Tibial nerve (tissue), 3 donors: ENCODE results near the gene SMAD2.

Experiments
- CTCF ChIP-seq, 5 experiments: fragments of 200-600 bp in 3 of 5; fragments of 450-650 bp in 2 of 5; sonication (generic) in 3 of 5; IDR thresholded peaks; one replicate each; pipeline ENCODE4 v1.5.1; 2016 to 2019; ENCODE audit warnings: antibody characterized with exemption in 5 of 5, mild to moderate bottlenecking in 3 of 5, moderate library complexity in 2 of 5
- POLR2A ChIP-seq, 2 donors: fragments of 450-650 bp; IDR thresholded peaks; one replicate each; pipeline ENCODE4 v1.6.1; 2017; ENCODE audit warnings: antibody characterized with exemption in 2 of 2, mild to moderate bottlenecking in 2 of 2, moderate library complexity in 2 of 2

GRCh38 chr18:47872426-47872825 lies 58.0 kb downstream of the SMAD2 start:
- TF ChIP-seq CTCF (IDR thresholded peaks at IDR 0.05) = no peak
- no peak for TF ChIP-seq POLR2A (IDR thresholded peaks at IDR 0.05)
